ENCODE measurements around the gene HOXC12.

The HOXC12 gene

DNA sequence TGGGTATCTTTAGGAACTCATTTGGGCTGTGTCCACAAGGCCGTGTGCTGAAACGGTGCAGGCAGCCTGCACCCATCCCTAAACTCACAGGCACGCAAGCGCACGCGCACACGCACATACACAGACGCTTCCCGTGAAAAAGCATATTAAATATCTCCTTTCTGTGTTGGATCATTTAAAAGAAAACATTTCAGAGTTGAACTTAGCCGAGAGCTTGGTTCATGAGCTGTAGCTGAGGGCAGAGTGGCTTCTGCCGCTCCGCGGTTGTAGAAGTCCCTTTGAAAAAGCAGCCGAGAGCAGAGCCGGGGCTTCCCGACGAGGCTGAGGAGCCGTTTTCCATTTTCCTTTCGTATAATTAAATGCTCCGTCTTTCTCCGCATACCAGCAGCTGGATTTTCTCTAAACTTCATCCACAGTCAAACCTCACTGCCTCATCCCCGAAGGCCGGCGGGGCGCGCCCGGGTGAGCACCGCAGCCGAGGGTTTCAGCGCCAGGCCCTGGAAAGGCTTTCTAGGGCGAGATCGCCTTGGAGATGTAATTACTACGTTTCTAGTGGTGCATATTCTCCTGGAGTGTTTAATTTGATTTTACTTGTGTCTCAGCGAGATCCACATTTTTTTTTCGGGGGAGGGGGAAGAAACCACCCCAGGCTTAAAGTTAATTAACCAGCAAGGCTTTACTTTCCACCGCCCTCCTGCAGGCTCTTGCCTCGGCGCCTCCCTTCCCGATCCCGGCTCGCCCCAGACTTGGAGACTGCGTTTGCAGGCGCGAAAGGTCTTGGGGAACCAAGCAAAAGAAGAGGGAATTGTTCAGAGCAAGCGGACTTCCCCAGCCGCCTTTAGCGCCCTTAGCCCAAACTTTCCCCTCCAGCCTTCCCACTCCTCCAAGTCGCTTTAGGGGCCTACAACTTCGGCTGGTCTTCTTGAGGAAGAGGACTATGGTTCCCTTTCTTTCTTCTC is 19.0 kb upstream of the HOXC12 start:
- no peak overlapping the region for H3K4me3 ChIP-seq (ENCODE audit: low read depth, low read length)
- TF ChIP-seq, protein P1, sequence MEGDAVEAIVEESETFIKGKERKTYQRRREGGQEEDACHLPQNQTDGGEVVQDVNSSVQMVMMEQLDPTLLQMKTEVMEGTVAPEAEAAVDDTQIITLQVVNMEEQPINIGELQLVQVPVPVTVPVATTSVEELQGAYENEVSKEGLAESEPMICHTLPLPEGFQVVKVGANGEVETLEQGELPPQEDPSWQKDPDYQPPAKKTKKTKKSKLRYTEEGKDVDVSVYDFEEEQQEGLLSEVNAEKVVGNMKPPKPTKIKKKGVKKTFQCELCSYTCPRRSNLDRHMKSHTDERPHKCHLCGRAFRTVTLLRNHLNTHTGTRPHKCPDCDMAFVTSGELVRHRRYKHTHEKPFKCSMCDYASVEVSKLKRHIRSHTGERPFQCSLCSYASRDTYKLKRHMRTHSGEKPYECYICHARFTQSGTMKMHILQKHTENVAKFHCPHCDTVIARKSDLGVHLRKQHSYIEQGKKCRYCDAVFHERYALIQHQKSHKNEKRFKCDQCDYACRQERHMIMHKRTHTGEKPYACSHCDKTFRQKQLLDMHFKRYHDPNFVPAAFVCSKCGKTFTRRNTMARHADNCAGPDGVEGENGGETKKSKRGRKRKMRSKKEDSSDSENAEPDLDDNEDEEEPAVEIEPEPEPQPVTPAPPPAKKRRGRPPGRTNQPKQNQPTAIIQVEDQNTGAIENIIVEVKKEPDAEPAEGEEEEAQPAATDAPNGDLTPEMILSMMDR (IDR thresholded peaks at IDR 0.05; ENCODE audit: insufficient read depth, low read length, missing control alignments), result no peak
- POLR2A ChIA-PET, result no interaction called here
- CTCF ChIA-PET, result no interaction called here
- no peak for DNase-seq (ENCODE audit: low read depth, low spot score)

DNA sequence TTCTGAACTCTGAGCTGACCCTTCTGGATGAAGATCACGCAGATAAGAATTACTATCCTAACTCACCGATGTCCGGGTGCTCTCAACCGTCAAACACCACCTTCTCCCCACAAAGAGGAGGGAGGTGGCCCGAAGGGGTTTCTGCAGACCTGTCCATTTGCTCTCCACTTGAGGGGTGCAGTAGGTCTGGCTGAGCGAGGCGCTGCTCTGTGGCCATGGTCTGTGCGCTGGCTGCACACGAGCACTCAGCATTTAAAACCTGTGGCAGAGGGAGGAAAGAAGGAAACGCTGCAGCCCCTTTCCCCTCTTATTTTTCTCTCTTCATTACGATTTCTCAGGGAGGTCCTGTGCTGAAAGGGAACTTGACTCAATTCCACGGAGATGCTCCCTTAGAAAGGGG is 17.6 kb upstream of the HOXC12 start:
- TF ChIP-seq, protein P1 (IDR thresholded peaks at IDR 0.05; ENCODE audit: insufficient read depth, low read length, missing control alignments), result no peak
- POLR2A ChIA-PET, result no interaction called here
- H3K4me3 ChIP-seq (ENCODE audit: low read depth, low read length), result no peak overlapping the region
- CTCF ChIA-PET, result interaction anchor here (1.0 kb wide), 1 partner anchor 279 kb away, joined by 4 read pairs; no protein-coding TSS in a partner anchor
- DNase-seq (ENCODE audit: low read depth, low spot score), result no peak

DNA sequence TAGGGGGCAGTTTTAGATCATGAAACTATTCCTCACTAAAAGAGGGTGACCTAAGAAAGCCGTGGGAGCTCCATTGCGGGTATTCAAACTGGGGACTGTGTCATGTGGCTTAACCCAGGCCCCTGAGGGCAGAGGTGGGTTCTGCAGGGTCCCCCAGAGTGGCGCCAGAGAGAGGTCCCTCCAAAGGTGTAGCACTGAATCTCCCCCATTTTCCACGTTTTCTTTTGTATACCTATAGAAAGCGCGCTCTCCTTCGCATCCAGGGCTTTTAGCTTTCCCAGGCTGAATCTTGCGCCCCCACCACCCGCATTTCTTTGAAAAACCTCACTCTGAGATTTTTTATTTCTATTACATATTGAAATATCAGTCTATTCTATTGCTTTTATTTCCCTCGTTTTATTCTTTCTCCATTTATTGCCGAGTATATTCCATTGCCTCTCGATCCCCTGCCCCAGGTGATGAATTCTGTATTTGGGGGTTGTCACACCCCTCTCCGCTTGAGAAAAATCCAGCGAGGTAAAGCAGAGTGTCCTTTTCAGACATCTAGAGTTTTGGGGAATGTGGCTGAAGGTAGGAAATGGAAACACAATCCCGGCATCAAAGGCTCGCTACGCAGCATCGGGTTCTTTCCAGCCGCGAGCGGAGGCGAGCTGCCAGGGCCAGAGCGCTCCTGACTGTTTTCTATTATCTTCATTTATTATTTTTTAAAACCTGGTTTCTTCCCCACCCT is 16.9 kb upstream of the HOXC12 start:
- CTCF ChIA-PET, result interaction anchor here (1.0 to 1.6 kb wide), 2 partner anchors 192 to 278 kb away, joined by 4 read pairs; no protein-coding TSS in a partner anchor

DNA sequence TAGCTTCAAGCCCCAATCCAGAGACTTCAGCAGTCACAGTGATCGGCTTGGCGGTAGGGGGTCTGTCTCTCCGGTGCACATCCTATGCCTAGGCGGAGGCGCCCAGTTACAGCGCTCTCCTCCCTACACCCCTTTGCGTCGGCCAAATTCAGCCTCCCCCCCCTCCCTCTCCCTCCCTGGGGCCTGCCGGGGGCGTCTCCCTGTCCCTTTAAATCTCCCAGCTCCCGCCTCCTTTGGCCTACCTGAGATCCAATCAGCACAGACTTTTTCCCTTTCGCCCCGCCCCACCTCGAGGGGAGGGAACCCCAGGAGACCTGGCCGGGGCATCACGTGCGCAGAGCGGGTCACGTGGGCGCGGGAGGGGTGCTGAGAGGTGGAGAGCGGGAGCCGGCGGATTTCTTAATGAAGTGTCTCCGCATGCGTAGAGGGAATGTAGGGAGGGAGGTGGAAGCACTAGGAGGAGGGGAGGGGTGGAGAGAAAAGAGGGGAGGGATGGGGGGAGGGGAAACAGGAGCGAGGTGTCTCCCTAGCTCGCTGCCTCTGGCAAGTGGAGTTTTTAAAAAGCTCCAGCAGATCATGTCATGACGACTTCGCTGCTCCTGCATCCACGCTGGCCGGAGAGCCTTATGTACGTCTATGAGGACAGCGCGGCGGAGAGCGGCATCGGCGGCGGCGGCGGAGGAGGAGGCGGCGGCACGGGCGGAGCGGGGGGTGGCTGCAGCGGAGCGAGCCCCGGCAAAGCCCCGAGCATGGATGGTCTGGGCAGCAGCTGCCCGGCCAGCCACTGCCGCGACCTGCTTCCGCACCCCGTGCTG is 16.2 kb upstream of the HOXC12 start, which contains the start of gene HOXC13:
Gene HOXC13 (plus strand): TSS at position 506 of the 815 bp plus-strand sequence. CDS start 76 bp downstream, at position 582.
- ChIA-PET POLR2A (no interaction called here), CTCF (interaction anchor here (1.6 kb wide), 1 partner anchor 192 kb away, joined by 4 read pairs; no protein-coding TSS in a partner anchor)
- DNase-seq (ENCODE audit: low read depth, low spot score), result no peak
- TF ChIP-seq, protein P1 (IDR thresholded peaks at IDR 0.05; ENCODE audit: insufficient read depth, low read length, missing control alignments), result no peak
- no peak within 1 kb of the TSS for H3K4me3 ChIP-seq (ENCODE audit: low read depth, low read length)

More for the DNA sequence above, 16.9 kb upstream of the HOXC12 start:
- no peak for DNase-seq (ENCODE audit: low read depth, low spot score)
- H3K4me3 ChIP-seq (ENCODE audit: low read depth, low read length), result no peak overlapping the region
- POLR2A ChIA-PET, result no interaction called here
- TF ChIP-seq, protein P1 (IDR thresholded peaks at IDR 0.05; ENCODE audit: insufficient read depth, low read length, missing control alignments), result no peak

DNA sequence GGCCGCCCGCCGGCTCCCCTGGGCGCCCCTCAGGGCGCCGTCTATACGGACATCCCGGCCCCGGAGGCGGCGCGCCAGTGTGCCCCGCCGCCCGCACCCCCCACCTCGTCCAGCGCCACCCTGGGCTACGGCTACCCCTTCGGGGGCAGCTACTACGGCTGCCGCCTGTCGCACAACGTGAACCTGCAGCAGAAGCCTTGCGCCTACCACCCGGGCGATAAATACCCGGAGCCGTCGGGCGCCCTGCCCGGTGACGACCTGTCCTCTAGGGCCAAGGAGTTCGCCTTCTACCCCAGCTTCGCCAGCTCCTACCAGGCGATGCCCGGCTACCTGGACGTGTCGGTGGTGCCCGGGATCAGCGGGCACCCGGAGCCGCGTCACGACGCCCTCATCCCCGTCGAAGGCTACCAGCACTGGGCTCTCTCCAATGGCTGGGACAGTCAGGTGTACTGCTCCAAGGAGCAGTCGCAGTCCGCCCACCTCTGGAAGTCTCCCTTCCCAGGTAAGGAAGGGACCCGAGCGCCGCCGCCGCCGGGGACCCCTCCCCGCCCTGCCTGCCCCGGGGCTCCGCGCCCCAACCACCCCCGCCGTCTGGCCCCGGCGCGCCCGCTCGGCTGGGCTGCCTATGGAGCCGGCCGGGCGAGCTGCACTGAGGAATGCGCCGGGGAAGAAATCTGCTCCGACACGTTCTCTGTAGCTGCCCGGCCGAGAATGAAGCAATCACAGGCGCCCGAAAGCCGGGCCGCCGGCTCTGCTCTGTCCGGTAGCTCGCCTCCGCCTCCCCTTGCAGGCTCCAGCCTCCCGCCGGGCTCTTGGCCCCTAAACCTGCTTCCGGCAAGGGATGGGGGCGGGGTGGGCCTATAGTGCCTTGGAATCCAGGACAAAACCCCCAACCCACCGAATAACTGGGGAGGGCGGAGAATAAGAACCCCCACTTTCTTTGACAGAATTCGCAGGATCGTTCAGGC is 15.3 kb upstream of the HOXC12 start:
- DNase-seq (ENCODE audit: low read depth, low spot score), result no peak
- H3K4me3 ChIP-seq (ENCODE audit: low read depth, low read length), result no peak overlapping the region
- ChIA-PET CTCF (interaction anchor here (1.6 kb wide), 1 partner anchor 193 kb away, joined by 4 read pairs; no protein-coding TSS in a partner anchor), POLR2A (no interaction called here)
- TF ChIP-seq, protein P1 (IDR thresholded peaks at IDR 0.05; ENCODE audit: insufficient read depth, low read length, missing control alignments), result no peak
